Measurements from ENCODE around the gene OR2T10.

OR2T10 gene

GRCh38 chr1:248625971-248626370, 28.5 kb upstream of the OR2T10 start:
- H3K27ac ChIP-seq: no peak overlapping the region
- no peak for TF ChIP-seq CTCF (conservative IDR thresholded peaks at IDR 0.05)

DNA sequence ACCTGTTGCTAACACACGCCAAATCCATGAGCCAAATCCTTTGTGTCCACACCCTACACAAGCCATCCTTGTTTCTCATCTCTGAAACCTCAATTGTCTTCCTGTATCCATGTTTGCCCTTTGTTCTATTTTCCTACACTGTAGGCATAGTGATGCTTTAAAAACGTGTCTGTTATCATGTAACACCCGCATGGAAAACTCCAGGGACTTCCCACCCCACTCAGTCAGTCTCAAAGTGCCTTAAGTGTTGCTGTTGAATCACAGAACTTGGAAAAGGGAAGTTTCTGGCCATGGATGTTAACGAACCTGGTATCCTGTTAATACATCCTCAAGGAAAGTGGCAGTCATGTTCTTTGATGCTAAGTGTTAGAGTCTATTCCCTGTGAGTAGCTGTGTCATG, 27.7 kb upstream of the OR2T10 start:
- no peak overlapping the region for H3K27ac ChIP-seq
- no peak for TF ChIP-seq CTCF (conservative IDR thresholded peaks at IDR 0.05)

GRCh38 chr1:248622570-248623001, 25.1 kb upstream of the OR2T10 start:
- peak; percentile 79 for TF ChIP-seq CTCF (conservative IDR thresholded peaks at IDR 0.05)
- no peak overlapping the region for H3K27ac ChIP-seq

DNA sequence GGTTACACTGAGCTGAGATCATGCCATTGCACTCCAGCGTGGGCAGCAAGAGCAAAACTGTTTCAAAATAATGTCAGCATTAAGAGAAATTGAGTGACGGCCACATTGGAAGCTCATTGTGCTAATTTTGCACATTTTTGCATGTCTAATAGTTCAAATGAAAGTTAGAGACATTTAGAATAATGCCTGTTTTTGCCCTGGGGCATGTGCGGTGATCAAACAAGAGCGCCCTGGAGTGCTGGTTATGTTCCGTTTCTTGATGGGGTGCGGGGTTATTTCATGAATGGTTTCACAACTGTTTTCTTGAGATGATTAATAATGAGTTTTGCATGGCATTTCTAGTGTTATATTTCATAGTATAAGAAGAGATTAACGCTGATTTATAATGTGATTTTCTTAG, 24.3 kb upstream of the OR2T10 start:
- no peak overlapping the region for H3K27ac ChIP-seq
- no peak for TF ChIP-seq CTCF (conservative IDR thresholded peaks at IDR 0.05)

DNA sequence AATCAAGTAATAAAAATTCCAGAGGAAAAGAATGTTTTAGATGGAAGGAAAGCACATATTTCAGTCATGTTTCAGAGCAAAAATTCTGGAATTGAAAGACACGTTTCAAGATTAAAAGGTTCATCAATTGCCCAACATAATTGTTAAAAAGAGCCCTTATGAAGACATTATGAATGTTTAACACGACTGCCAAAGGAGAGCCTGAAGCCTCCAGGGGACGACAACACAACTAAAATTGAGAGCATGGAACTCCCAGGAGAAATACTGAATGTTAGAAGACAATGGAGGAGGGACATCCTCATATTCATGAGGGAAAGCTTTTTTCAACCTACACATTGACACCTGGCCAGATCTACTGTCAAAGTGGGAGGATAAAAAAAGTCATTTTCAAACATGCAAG, 21.4 kb upstream of the OR2T10 start:
- peak; percentile 83 for TF ChIP-seq CTCF (conservative IDR thresholded peaks at IDR 0.05)
- no peak overlapping the region for H3K27ac ChIP-seq

GRCh38 chr1:248618119-248618518, 20.6 kb upstream of the OR2T10 start:
- TF ChIP-seq CTCF (conservative IDR thresholded peaks at IDR 0.05): no peak

DNA sequence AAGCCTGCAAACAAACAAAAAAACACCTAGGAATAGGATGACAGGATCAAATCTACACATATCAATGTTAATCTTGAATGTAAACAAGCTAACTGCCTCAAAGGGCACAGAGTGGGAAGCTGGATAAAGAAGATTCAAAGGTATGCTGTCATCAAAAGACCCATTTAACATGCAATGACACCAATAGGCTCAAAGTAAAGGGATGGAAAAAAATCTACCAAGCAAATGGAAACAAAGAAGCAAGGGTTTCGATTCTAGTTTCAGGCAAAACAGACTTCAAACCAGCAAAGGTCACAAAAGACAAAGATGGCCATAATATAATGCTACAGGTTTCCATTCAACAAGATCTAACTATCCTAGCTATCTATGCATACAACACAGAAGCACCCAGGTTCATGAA, 16.2 kb upstream of the OR2T10 start:
- H3K27ac ChIP-seq: no peak overlapping the region
- TF ChIP-seq CTCF (conservative IDR thresholded peaks at IDR 0.05): no peak

More at GRCh38 chr1:248618119-248618518, 20.6 kb upstream of the OR2T10 start:
- no peak overlapping the region for H3K27ac ChIP-seq
